ENCODE results near the gene SMIM22.
A peak's percentile ranks its signal among the peaks of the same experiment; 100 is the strongest.
"Not testable (repeated sequence)": the region's sequence is repeated elsewhere in the genome, so short reads cannot be mapped to it uniquely, and the experiment has no call there.

Gene SMIM22

DNA sequence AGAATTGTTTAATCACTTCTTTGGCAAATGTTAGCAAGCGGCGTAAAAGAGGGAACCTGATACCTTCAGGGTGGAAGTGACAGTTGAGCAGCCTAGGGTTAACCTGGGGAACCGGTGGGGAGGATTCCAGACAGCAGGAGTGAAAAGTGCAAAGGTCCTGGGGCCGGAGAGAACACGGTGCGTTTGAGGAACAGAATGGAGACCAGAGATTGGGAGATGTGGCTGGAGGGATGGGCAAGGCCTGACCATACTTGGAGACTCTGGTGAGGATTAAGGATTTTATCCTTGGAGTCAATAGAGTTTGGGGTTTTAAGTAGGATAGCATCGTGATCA is 25.9 kb upstream of the SMIM22 start:
- no peak for DNase-seq

DNA sequence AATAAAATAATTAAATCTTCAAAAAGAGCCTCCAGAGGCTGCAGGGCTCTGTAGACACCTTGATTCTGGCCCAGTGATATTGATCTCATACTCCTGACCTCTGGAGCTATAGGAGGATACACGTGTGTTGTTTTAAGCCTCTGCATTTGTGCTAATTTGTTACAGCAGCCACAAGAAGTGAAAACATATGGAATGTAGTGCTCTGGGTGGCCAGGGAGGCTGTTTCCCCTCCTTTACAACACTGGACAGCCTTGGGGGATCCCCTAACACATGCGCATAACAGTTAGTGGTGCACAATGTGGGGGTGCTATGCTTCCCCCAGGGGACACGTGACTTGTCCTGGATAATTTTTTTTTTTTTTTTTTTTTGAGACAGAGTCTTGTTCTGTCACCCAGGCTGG is 23.5 kb upstream of the SMIM22 start:
- DNase-seq, result no peak

DNA sequence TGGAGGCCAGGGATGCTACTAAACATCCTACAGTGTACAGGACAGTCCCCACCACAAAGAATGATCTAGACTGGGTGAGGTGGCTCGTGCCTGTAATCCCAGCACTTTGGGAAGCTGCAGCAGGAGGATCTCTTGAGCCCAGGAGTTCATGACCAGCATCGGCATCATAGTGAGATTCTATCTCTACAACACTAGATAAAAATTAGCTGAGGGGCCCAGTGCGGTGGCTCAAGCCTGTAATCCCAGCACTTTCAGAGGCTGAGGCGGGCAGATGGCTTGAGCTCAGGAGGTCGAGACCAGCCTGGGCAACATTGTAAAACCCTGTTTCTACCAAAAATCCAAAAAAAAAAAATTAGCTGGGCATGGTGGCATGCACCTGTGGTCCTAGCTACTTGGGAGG is 22.8 kb upstream of the SMIM22 start:
- DNase-seq, result no peak

DNA sequence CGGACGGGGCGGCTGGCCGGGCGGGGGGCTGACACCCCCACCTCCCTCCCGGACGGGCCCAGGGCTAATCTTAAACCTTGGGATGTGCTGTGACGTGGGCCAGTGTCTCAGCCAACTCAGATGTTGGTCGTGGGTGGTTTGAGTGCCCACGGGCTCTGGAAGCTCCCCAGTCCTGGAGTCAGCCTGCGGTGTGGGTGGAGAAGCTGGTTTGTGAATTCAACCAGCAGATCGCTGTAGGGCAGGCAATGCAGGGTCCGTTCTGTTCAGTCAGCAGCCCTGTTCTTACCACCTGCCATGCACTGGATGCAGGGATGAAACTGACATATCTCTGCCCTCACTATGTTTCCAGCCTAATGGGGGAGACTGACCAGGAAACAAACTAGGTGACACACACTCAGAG is 20.2 kb upstream of the SMIM22 start:
- no peak for DNase-seq

DNA sequence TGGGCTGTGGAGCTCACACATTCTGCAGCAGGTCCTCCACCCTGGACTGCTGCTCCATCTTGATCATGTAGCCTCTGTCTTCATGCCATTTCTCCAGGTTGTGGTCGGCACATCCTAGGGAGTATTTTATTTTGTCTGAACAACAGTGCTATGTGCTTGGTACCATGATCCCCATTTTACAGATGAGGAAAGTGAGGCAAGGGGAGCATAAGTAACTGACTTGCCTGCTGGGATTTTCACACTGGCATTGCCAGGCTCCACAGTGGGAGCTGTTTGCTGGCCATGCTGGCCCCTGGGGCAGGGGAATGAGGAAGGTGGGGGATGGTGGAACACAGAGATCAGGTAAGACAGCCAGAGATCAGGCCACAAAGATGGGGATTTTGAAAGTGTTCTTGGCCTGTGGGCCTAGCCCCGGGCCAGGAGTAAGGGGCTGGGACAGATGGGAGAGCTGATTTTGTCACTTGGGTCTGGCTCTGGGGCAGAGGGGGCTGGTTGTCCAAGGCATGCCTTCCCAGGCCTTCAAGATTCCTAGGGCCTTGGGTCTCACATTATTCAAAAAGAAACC is 18.9 kb upstream of the SMIM22 start:
- DNase-seq, result no peak

DNA sequence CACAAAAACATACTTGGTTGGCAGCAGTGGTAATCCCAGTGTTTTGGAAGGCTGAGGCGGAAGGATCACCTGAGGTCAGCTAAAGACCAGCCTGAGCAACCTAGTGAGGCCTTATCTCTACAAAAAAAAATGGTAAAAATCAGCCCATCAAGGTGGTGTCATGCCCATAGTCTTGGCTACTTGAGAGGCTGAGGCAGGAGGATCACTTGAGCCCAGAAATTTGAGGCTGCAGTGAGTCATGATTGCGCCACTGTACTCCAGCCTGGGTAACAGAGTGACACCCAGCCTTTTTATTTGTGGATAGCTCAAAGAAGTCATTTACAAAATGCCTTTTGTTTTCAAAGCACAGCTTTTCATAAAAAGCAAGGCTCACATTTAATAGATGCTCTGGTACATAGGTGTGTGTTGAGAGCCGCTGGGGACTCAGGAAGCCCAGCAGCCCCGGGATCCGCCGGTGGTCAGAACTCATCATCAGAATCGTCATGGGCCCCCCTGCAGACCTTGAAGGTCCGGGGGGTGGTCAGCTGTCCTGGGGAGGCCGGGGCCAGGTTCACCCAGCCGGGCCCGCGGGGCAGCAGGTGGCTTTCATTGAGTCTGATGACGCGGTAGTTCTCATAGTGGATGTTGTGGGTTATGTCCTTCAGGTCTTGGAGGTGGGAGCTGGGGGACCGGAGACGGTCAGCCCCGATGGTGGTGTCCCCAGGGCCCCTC is 17.7 kb upstream of the SMIM22 start:
- DNase-seq, result no peak

DNA sequence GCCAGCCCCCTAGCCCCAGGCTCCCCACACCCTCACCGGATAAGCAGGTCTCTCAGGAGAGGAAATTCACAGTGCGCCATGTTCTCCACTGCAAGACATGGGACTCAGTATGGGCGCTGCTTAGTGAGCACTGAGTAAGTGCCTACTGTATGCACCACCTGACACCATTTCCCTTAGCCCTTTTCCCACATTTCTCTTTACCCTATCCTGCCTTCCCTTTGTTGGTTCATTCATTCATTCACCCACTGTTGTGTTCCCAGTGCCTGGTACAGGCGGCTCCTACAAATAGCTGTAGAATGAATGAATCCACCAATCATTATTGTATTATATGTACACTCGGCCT is 17.1 kb upstream of the SMIM22 start:
- no peak for DNase-seq

DNA sequence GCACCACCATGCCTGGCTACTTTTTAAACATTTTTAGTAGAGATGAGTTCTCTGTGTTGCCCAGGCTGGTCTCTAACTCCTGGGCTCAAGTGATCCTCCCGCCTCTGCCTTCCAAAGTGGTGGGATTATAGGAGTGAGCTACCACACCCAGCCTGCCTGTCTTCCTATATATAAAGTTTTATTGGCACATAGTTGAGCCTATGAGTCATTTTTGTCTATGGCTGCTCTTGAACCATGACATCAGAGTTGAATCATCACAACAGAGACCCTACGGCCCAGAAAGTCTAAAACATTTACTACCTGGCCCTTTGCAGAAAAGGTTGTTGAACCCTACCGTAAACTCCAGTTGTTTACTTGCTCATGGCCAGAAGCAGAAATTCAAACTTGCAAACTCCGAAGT is 14.9 kb upstream of the SMIM22 start:
- DNase-seq, result no peak

DNA sequence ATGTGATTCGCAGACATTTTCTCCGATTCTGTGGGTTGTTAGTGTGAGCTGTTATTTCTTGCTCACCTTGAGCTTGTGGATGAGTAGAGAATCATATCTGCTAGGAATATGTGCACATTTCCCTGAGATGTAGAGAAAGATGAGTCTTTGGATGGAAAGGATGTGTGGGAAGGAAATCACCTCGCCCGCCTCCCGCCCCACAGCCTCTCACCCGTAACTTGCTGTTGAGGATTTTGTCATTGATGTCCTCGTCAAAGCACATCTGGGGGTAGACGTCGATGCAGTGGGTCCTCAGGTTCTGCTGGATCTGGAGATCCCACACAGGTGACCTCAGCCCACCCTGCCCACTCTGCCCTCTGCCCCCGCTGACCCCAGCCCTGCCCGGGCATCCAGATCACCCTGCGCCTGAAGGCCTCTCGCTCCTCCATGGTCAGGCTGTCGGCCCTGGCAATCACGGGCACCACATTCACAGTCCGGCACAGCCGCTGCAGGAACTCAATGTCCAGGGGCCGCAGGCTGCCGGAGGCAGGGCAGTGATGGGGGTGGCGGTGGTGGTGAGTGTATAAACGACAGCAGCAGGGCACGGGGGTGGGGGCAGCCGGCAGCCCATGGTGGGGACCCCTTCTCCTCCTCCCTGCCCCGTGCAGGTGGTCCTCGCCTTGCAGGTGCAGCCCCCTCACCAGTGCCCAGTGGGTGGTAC is 11.8 kb upstream of the SMIM22 start:
- no peak for DNase-seq

DNA sequence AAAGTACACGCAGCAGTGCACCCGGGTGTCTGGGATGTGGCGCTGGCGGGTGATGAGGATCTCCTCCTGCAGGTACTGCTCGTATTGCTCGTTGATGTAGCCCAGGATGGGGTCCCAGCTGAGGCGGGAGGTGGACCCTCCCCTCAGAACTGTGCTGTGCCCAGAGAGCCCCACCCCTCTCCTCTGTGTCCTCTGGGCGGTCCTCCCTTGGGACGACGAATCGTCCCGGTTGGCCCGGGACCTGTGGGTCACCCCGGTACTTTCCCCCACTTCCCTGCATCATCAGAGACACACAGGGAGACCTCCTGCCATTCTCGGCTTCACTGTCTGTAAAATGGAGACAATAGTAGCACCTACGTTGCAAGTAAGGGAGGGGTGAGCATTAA is 11.2 kb upstream of the SMIM22 start:
- no peak for DNase-seq

DNA sequence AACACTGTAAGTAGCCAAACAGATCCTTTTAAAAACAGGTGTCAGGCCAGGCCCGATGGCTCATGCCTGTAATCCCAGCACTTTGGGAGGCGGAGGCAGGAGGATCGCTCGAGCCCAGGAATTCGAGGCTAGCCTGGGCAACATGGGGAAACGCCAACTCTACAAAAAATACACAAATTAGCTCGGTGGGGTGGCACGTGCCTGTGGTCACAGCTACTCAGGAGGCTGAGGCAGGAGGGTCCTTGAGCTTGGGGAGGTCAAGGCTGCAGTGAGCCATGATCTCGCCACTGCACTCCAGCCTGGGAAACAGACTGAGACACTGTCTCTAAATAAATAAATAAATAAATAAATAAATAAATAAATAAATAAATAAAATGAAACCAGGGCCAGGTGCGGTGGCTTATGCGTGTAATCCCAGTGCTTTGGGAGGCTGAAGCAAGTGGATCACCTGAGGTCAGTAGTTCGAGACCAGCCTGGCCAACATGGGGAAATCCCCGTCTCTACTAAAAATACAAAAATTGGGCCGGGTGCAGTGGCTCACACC is 10.7 kb upstream of the SMIM22 start:
- not testable (repeated sequence) for DNase-seq

DNA sequence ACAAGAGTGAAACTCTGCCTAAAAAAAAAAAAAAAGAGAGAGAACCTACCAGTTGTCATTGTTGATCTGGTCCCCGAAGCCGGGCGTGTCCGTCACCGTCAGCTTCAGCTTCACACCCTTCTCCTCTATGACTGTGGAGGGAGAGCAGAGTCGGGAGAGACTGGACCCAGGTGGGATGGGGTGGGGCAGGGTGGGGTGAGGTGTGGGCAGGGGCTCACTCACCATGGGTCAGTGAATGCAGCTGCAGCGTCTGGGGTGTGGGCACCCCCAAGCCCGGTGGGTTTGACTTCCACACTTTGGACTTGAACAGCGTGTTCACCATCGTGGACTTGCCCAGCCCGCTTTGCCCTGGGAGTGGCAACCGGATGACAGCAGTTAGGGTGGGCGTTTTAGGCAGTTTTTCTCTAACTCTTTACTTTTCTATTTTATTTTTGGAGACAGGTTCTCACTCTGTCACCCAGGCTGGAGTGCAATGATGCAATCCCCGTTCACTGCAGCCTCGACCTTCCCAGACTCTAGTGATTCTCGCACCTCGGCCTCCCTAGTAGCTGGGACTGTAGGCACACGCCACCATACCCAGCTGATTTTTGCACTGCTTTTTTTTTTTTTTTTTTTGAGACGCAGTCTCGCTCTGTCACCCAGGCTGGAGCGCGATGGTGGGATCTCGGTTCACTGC is 9.3 kb upstream of the SMIM22 start:
- DNase-seq, result no peak

DNA sequence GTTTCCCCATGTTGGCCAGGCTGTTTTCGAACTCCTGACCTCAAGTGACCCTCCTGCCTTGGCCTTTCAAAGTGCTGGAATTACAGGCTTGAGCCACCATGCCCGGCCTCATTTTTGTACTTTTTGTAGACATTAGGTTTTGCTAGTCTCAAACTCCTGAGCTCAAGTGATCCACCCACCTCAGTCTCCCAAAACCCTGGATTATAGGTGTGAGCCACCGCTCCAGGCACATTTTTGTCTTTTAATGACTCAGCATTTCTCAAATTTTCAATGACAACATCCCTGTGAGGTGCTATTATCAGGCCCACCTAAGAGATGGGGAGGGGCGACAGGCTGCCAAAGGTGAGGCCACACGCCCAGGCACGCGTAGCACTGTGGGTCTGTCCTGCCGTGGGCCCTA is 8.1 kb upstream of the SMIM22 start:
- no peak for DNase-seq

DNA sequence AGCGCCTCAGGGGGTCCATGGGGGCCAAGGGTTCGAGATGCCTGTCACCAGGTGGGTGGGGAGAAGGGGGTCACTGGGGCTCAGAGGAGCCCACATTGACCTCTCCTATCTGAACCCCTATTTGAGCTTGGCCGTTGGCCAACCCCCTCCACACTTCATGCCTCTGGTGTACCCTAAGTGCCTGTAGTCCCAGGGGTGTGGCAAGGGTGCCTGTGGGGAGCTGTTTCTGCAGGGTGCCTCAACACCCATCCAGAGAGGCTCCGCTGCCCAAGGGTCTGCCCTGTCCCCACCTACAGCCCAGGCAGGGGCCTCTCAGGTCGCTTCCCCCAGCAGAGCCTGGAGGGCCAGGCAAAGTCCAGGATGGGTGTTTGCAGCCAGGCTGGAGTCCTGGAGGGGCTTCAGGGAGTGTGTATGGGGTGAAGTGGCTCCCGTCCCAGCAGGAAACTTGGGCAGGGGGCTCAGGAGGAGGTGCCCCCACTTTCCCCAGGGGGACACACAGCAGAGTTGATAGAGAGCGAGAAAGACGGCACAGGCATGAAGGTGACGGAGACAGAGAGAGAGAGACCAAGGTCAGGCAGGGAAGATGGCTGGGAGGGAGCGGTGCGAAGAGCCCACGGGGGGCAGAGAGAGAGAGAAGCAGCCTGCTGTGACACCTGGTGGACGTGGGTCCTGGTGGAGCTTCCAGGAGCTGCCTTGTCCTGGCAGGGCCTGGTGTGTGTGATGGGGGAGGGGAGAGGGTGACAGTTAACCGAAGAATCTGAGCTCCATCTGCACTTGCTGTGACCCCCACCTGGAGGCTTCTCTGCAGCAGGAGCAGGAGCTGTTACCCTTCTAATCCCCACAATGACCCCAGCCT is 7.3 kb upstream of the SMIM22 start, which contains the start of gene SEPTIN12:
SEPTIN12 (minus strand) TSS at position 719 of the 856 bp plus-strand sequence; CDS start at position 19, 700 bp downstream.
- DNase-seq, result no peak

DNA sequence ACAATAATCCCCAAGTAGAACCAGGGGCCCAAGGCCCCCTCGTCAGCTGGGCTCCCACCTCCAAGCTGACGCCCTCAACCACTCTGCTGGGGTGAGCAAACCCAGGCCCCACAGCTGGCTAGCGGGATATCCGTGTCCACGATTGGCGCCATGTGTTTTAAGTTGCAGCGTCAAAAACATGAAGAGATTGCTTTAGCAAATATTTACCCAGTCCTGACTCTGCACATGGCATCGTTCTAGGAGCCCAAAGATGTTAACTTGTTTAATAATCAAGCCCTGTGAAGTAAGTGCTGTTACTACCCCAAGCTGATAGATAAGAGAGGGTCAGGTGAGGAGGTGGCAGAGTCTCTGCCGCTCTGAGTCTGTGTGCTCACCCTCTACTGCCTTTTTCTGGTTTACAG is 6.7 kb upstream of the SMIM22 start:
- DNase-seq, result no peak

DNA sequence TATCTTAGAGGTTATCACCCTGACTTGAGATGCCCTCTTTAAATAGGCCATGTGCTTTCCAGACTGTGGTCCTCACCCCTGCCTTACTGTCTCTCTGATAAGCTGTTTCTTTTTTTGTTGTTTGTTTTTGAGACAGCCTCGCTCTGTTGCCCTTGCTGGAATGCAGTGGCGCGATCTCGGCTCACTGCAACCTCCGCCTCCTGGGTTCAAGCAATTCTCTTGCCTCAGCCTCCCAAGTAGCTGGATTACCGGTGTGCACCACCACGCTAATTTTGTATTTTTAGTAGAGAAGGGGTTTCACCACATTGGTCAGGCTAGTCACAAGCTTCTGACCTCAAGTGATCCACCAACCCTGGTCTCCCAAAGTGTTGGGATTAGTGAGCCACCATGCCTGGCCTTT is 6.3 kb upstream of the SMIM22 start:
- no peak for DNase-seq

DNA sequence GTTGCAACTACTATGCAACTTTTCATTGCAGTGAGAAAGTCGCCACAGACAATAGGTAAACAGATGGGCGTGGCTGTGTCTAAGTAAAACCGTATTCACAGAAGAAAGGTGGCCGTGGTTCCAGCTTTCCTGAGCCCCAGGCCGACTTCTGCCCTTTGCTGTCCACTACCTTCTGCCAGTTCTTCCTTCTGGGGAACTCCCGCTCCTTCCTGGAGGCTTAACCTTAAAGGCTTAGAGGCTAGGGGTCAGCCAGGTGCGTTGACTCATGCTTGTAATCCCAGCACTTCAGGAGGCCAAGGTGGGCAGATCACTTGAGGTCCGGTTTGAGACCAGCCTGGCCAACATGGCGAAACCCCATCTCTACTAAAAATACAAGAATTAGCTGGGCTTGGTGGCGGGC is 4.9 kb upstream of the SMIM22 start:
- no peak for DNase-seq

DNA sequence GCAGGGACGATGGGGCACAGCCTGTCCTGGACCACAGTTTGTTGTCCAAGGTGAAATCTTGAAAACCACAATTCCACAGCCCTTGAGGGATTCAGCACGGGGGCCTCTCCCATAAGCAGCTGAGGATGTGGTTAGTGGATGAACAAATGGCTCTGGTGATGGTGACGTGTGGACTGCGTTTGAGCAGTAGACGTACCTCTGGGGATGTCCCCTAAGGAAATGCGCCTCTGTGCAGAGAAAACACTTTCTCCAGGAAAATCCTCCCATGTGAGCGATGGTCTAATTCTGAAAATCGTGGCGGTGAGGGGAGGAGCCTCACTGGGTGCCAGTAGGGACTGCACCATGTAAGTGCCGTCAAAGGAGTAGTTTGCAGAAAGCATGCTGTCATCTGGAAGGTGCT is 4.3 kb upstream of the SMIM22 start:
- no peak for DNase-seq

DNA sequence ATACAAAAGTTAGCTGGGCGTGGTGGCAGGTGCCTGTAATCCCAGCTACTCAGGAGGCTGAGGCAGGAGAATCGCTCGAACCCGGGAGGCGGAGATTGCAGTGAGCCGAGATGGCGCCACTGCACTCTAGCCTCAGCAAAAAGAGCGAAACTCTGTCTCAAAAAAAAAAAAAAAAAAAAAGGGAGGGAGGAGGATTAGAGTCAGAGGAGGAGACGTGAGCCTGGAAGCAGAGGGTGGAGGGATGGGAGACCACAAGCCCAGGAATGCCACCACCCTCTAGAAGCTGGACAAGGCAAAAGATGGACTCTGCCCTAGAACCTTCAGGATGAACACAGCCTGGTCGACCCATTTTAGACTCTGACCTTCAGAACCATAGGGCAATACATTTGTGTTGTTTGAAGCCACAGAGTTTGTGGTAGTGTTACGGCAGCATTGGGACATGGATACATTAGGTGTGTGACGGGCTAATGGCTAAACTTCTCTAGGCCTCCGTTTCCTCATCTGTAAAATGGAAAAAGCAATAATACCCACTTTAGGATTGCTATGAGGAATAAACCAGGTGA is 2.1 kb upstream of the SMIM22 start:
- DNase-seq, result no peak

DNA sequence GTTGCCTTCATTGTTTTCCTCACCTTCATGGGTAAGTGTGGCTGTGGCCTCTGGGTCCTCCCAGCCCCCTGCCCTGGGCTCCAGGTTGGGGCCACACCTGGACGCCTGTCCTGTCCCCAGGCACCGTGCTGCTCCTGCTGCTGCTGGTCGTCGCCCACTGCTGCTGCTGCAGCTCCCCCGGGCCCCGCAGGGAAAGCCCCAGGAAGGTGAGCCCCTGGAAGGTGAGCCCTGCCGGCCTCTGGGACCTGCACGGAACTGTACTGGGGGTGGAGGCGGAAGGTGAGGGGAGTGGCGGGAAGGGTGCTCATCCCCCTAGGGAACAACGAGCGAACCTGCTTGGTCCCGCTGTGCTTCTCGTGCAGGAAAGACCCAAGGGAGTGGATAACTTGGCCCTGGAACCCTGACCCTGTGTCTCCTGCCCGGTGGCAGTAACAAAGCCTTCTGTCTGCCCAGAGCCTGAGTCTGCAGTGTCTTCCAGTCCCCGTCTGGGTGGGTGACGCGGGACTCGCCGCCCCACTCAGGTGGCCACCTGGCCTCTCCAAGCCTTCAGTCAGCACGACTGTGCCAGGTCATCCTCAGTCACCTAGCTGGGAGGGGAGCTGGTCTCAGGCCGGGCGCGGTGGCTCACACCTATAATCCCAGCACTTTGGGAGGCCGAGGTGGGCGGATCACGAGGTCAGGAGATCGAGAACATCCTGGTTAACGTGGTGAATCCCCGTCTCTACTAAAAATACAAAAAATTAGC is 831 bp downstream of the SMIM22 start:
- DNase-seq, result peak in 1 of 2 experiments; percentile 35

DNA sequence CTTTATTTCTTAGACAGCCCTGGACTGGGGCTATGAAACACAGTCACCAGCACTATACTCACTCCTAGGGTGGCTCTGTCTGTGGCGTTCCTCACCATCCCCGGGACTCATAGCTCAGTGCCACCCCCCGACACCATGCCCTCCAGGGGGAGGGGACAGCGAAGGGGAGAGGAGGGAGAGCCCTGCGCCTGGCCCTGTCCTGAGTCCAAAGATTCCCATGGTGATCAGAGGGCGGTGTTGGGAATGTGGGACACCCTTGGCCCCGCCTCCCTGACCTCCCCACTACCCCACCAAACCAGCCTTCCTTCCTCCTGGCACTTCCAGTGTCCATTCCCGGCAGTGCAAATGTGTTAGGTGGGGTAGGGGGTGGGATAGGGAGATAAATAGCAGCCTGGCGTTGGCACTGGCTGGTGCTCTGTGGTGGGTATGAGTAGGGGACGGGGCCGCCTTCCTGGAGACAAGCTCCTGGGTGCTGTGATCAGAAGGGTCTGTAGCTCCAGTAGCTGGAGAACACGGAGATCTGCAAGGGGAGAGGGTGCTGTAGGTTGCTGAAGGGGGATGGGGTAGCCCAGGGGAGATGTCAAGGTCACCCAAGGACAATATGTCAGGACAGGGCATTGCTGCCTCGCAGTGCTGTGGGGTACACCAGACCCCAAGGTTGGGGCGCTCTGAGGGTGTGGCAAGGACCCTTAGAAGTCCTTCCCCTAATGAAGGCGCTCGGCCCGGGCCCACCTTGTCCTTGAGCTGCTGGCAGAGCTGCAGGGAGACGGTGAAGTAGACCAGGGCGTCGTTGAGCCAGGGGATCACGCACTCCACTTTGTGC is 2.0 kb downstream of the SMIM22 start:
- no peak for DNase-seq

All from NCI-H2081 (cell line).